Measurements from ENCODE around the gene CROCC2.
A peak's percentile ranks its signal among the peaks of the same experiment; 100 is the strongest.

The CROCC2 gene

GRCh38 chr2:240983996-240984498 lies 77.9 kb downstream of the CROCC2 start (continued):
- TF ChIP-seq ZNF398 (tag by site-specific recombination; IDR thresholded peaks at IDR 0.05) (no peak), ELK4 (IDR thresholded peaks at IDR 0.05; ENCODE audit: borderline replicate concordance, low read depth, low read length) (no peak), MYNN (tag by site-specific recombination; IDR thresholded peaks at IDR 0.05; ENCODE audit: borderline replicate concordance) (no peak), SETDB1 (IDR thresholded peaks at IDR 0.05; ENCODE audit: insufficient read length, low read length) (no peak), ZBTB10 (tag by site-specific recombination; IDR thresholded peaks at IDR 0.05) (no peak), ZNF692 (tag by site-specific recombination; IDR thresholded peaks at IDR 0.05) (peak; percentile 82), ZNF138 (tag by site-specific recombination; IDR thresholded peaks at IDR 0.05; ENCODE audit: borderline replicate concordance) (no peak), ZNF704 (tag by site-specific recombination; IDR thresholded peaks at IDR 0.05) (no peak), SP3 (tag by site-specific recombination; IDR thresholded peaks at IDR 0.05) (no peak), BCL6B (tag by site-specific recombination; IDR thresholded peaks at IDR 0.05) (no peak), HOXA7 (CRISPR knock-in tag; IDR thresholded peaks at IDR 0.05; ENCODE audit: borderline replicate concordance) (no peak)

GRCh38 chr2:240985881-240986786 lies 80.0 kb downstream of the CROCC2 start:
- Histone ChIP-seq H3K27ac (ENCODE audit: extremely low read depth, low read depth, low read length) (peak overlapping the region; percentile 80; the same call in 1 of the 2 replicates), H3K4me3 (ENCODE audit: low read depth, low read length) (no peak overlapping the region), H3K4me1 (ENCODE audit: control insufficient read depth, insufficient read depth, low read length) (peaks cover 16% of the 10 kb centered on the region), H3K9me3 (ENCODE audit: control insufficient read depth, insufficient read depth, low read depth, low read length) (no peaks in the 10 kb centered on the region), H3K36me3 (ENCODE audit: control insufficient read depth in 2 of 2, insufficient read depth in 1 of 2, low read length in 2 of 2) (no peaks in the 10 kb centered on the region)
- CTCF ChIA-PET, result no interaction called here
- TF ChIP-seq ZNF610 (tag by site-specific recombination; IDR thresholded peaks at IDR 0.05; ENCODE audit: borderline replicate concordance) (no peak), ZNF549 (tag by site-specific recombination; IDR thresholded peaks at IDR 0.05) (no peak), ZNF362 (tag by site-specific recombination; IDR thresholded peaks at IDR 0.05) (no peak), ZNF792 (tag by site-specific recombination; IDR thresholded peaks at IDR 0.05) (no peak), GLI4 (tag by site-specific recombination; IDR thresholded peaks at IDR 0.05) (no peak), ZSCAN23 (tag by site-specific recombination; IDR thresholded peaks at IDR 0.05) (no peak), ZIC2 (tag by site-specific recombination; IDR thresholded peaks at IDR 0.05) (peak; percentile 32; the same call in 1 of the 2 replicates)
- POLR2A ChIA-PET, result interaction anchor here (0.5 kb wide), 1 partner anchor 59 kb away, joined by 3 read pairs; no protein-coding TSS in a partner anchor
